ENCODE measurements around the gene AFAP1.

The AFAP1 gene

DNA sequence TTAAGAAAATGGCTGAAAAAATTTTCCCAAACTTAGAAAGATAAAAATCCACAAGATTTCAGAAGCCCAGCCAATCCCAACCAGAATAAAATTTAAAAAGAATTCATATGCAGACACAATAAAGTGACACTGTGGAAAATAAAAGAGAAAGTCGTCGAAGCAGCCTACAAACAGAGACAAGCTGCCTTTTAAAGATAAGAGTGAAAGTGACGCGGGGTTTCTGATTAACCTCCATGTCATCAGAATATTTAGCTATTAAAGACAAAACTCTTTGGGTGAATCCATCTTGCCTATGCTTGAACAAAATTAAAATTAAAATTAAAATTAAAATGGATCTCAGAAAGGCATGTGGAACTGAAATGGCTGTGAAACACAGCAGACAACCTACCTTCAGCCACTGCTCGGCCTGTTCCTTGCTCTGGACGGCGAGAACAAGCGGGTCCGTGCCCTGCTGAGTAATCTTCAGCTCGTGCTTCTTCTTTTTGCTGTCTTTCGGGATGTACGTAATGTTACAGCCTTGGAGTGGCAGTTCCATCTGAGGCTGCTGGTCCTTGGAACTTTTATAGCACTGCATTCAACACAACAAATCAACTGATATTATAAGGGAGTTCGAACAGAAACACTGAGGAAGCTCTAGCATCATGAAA is 101.4 kb downstream of the AFAP1 start:
- TF ChIP-seq YY1 (IDR thresholded peaks at IDR 0.05; ENCODE audit: low read depth), result no peak
- no peak for TF ChIP-seq NFIC (IDR thresholded peaks at IDR 0.05)
- TF ChIP-seq EP300 (IDR thresholded peaks at IDR 0.05; ENCODE audit: borderline replicate concordance), result no peak
- no peak for TF ChIP-seq RAD21 (IDR thresholded peaks at IDR 0.05; ENCODE audit: low read depth)
- TF ChIP-seq TCF12 (IDR thresholded peaks at IDR 0.05; ENCODE audit: low read depth), result no peak
- no peak for TF ChIP-seq REST (IDR thresholded peaks at IDR 0.05; ENCODE audit: low read depth)

- TF ChIP-seq CEBPB (IDR thresholded peaks at IDR 0.05), result no peak
- TF ChIP-seq TAF1 (IDR thresholded peaks at IDR 0.05; ENCODE audit: low read depth), result no peak
These were observed 102.0 kb downstream of the AFAP1 start for GRCh38 chr4:7837597-7838135.

- TF ChIP-seq TEAD4 (IDR thresholded peaks at IDR 0.05), result no peak
- no peak for TF ChIP-seq EP300 (IDR thresholded peaks at IDR 0.05; ENCODE audit: borderline replicate concordance)
- TF ChIP-seq FOXM1 (IDR thresholded peaks at IDR 0.05; ENCODE audit: borderline replicate concordance, low read depth), result no peak
- no peak for TF ChIP-seq CEBPB (IDR thresholded peaks at IDR 0.05)
These were observed 107.6 kb downstream of the AFAP1 start for GRCh38 chr4:7831858-7832730.

DNA sequence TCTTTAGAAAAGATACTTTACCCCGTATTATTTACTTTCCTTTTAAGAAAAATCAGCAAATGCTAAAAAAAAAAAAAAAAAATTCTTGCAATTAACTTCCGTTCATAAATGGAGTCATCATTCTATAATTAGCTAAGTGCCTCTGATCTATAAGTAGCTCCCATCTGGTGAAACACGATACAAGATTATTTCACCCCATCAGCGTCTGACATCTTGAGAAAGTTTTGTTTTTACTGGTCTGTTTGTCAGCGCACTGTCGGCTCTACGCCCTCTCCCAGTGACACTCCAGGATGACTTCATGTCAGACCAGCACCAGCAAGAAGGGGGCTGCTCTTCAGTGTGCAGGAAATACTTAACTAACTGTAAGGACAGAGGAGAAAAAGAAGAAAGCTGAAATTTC is 108.3 kb downstream of the AFAP1 start:
- TF ChIP-seq MAX (IDR thresholded peaks at IDR 0.05), result no peak
- no peak for TF ChIP-seq RAD21 (IDR thresholded peaks at IDR 0.05; ENCODE audit: low read depth)
- no peak for TF ChIP-seq CREB1 (IDR thresholded peaks at IDR 0.05; ENCODE audit: low read depth)
- no peak for TF ChIP-seq USF1 (IDR thresholded peaks at IDR 0.05)

DNA sequence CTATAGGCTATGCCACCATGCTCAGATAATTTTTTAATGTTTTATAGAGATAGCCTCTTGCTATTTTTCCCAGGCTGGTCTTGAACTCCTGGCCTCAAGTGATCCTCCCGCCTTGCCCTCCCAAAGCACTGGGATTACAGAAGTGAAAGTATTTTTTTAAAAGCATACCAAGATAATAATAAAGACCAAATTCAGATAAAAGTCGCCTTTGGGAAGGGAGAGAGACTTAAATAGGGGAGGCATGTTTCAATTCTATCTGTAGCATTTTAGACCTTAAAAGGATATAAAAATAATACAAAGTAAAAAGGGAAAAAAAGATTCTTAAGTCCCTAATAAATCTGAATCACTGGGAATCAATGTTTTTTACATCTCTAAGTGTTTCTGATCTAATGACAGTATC is 108.9 kb downstream of the AFAP1 start:
- TF ChIP-seq REST (IDR thresholded peaks at IDR 0.05; ENCODE audit: low read depth) (no peak), TAF1 (IDR thresholded peaks at IDR 0.05; ENCODE audit: low read depth) (no peak), NFIC (IDR thresholded peaks at IDR 0.05) (no peak)

DNA sequence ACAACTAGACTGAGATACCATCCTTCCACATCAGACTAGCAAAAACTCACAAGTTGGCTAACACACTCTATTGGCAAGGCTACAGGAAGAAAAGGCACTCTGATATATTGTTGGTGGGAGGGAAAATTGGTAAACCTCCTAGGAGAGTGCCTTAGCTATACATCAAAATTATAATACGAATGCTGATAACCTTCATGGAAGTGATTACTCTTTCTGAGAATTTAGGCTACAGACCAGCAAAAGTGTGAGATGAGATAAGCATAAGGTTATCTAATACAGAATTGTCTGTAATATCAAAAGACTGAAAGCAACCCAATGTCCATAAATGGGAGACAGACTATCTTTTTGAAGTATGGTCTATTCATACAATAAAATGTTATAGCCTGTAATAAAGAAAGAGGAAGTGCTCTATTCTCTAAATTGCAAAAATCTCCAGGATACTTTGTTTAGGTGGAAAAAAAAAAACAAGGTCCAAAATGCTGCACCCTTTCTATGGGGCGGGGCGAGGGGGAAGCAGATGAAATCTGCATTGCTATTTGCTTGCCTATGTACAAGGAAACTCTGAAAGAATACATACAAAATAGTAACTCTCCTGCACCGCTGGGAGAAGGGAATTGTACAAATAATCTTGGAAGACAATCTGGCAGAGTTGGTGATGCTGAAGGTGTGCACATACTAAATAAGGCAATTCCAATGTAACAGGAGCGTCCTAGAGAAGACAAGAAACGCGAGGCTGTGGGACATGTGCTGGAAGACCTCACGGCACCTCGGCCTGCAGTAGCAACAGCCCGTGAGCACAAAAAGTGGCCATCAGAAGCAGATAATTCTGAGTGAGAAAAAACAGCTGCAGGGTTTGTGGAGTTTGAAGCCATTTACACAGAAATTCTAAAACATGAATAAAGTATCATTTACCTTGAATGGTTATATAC is 109.7 kb downstream of the AFAP1 start:
- no peak for TF ChIP-seq ZBTB7A (IDR thresholded peaks at IDR 0.05; ENCODE audit: low read depth)

- TF ChIP-seq TAF1 (IDR thresholded peaks at IDR 0.05; ENCODE audit: low read depth), result no peak
- no peak for TF ChIP-seq CREB1 (IDR thresholded peaks at IDR 0.05; ENCODE audit: low read depth)
- no peak for TF ChIP-seq REST (IDR thresholded peaks at IDR 0.05; ENCODE audit: low read depth)
- no peak for TF ChIP-seq TCF12 (IDR thresholded peaks at IDR 0.05; ENCODE audit: low read depth)
- TF ChIP-seq CEBPB (IDR thresholded peaks at IDR 0.05), result no peak
- TF ChIP-seq EP300 (IDR thresholded peaks at IDR 0.05; ENCODE audit: borderline replicate concordance), result no peak
- TF ChIP-seq NFIC (IDR thresholded peaks at IDR 0.05), result no peak
- TF ChIP-seq YY1 (IDR thresholded peaks at IDR 0.05; ENCODE audit: low read depth), result no peak
- no peak for TF ChIP-seq EGR1 (IDR thresholded peaks at IDR 0.05)
- no peak for TF ChIP-seq TEAD4 (IDR thresholded peaks at IDR 0.05)
- TF ChIP-seq MAX (IDR thresholded peaks at IDR 0.05), result no peak
- no peak for TF ChIP-seq USF1 (IDR thresholded peaks at IDR 0.05)
- TF ChIP-seq ZBTB7A (IDR thresholded peaks at IDR 0.05; ENCODE audit: low read depth), result no peak
- no peak for TF ChIP-seq FOXM1 (IDR thresholded peaks at IDR 0.05; ENCODE audit: borderline replicate concordance, low read depth)
These were observed 110.8 kb downstream of the AFAP1 start for GRCh38 chr4:7828793-7829301.
